PFSK-1 (cell line): Measurements from ENCODE around the gene SNAP29.

Experiments
- FOXP2 ChIP-seq: optimal IDR thresholded peaks from 2 replicates; pipeline ENCODE3; 2011; ENCODE audit warnings: borderline replicate concordance, control low read depth, inconsistent platforms; ENCODE audit not compliant: insufficient read depth; ENCODE audit errors: extremely low read length, extremely low read depth
- POLR2AphosphoS5 ChIP-seq: IDR thresholded peaks from 2 replicates; pipeline ENCODE4 v1.6.1; 2012; ENCODE audit warnings: low read depth, mild to moderate bottlenecking, control low read depth, low read length, moderate library complexity
- REST ChIP-seq, 2 experiments: IDR thresholded peaks; 2 replicates each; pipeline versions ENCODE4 v1.6.1 to v1.8.0; 2011 to 2012; ENCODE audit warnings: low read depth in 2 of 2, low read length in 2 of 2, control low read depth in 1 of 2, inconsistent platforms in 1 of 2, mild to moderate bottlenecking in 1 of 2, moderate library complexity in 1 of 2; ENCODE audit not compliant: insufficient read depth in 1 of 2
- SIN3A ChIP-seq: IDR thresholded peaks from 2 replicates; pipeline ENCODE4 v1.6.1; 2012; ENCODE audit warnings: mild to moderate bottlenecking, low read length, moderate library complexity, borderline replicate concordance; ENCODE audit not compliant: insufficient read depth
- TAF1 ChIP-seq: IDR thresholded peaks from 2 replicates; pipeline ENCODE4 v1.6.1; 2012; ENCODE audit warnings: low read length, control low read depth, borderline replicate concordance; ENCODE audit not compliant: insufficient read depth

Gene SNAP29

GRCh38 chr22:20868025-20868962, 9.5 kb downstream of the SNAP29 start:
- TF ChIP-seq FOXP2 (no peak), POLR2AphosphoS5 (no peak)

- TF ChIP-seq REST (IDR thresholded peaks at IDR 0.05; ENCODE audit: insufficient read depth in 1 of 2, low read depth in 2 of 2, low read length in 2 of 2) (no peak), FOXP2 (no peak), SIN3A (no peak), TAF1 (no peak), POLR2AphosphoS5 (no peak)
Measured at GRCh38 chr22:20869234-20869633, 10.4 kb downstream of the SNAP29 start.

- TF ChIP-seq SIN3A (no peak), POLR2AphosphoS5 (no peak), TAF1 (no peak), REST (IDR thresholded peaks at IDR 0.05; ENCODE audit: insufficient read depth in 1 of 2, low read depth in 2 of 2, low read length in 2 of 2) (no peak), FOXP2 (no peak)
Measured at GRCh38 chr22:20873214-20873613, 14.4 kb downstream of the SNAP29 start.

- TF ChIP-seq SIN3A (no peak), TAF1 (no peak), POLR2AphosphoS5 (no peak), FOXP2 (no peak), REST (IDR thresholded peaks at IDR 0.05; ENCODE audit: insufficient read depth in 1 of 2, low read depth in 2 of 2, low read length in 2 of 2) (no peak)
Measured at GRCh38 chr22:20875296-20875695, 16.5 kb downstream of the SNAP29 start.

- TF ChIP-seq SIN3A = no peak
- TF ChIP-seq POLR2AphosphoS5 = no peak
- no peak for TF ChIP-seq FOXP2
- no peak for TF ChIP-seq TAF1
- no peak for TF ChIP-seq REST (IDR thresholded peaks at IDR 0.05; ENCODE audit: insufficient read depth in 1 of 2, low read depth in 2 of 2, low read length in 2 of 2)
Measured at GRCh38 chr22:20877715-20878114, 18.9 kb downstream of the SNAP29 start.
